DND-41 (cell line): ENCODE results near the gene COG7.
"Not testable (repeated sequence)": the region's sequence is repeated elsewhere in the genome, so short reads cannot be mapped to it uniquely, and the experiment has no call there.

Source experiments
- ATAC-seq: fragments of 200-7000 bp; cut with Tn5 transposase; 3 replicates; pipeline ENCODE4 v1.9.1; 2021; ENCODE audit warnings: low read depth; ENCODE audit not compliant: insufficient read depth
- DNase-seq: peaks from one replicate; pipeline ENCODE4 v3.0.0-alpha.2; 2020
- H2AFZ ChIP-seq: 2 replicates; pipeline ENCODE4 v1.6.0; 2012; ENCODE audit warnings: low read depth, low read length
- H3K27ac ChIP-seq: 2 replicates; pipeline ENCODE4 v1.5.1; 2012; ENCODE audit warnings: low read length, inconsistent platforms
- H3K27me3 ChIP-seq: fragments of 200-600 bp; sonication (generic); 2 replicates; pipeline ENCODE4 v1.6.0; 2012; ENCODE audit warnings: low read length, mild to moderate bottlenecking, inconsistent platforms; ENCODE audit not compliant: insufficient read depth, poor library complexity
- H3K36me3 ChIP-seq: 2 replicates; pipeline ENCODE4 v1.5.1; 2012; ENCODE audit warnings: low read length, inconsistent platforms; ENCODE audit not compliant: insufficient read depth
- H3K4me1 ChIP-seq: 2 replicates; pipeline ENCODE4 v1.5.1; 2012; ENCODE audit warnings: mild to moderate bottlenecking, low read length; ENCODE audit not compliant: insufficient read depth
- H3K4me2 ChIP-seq: 2 replicates; pipeline ENCODE4 v1.6.0; 2012; ENCODE audit warnings: mild to moderate bottlenecking, moderate library complexity, low read length, inconsistent platforms; ENCODE audit not compliant: insufficient read depth
- H3K4me3 ChIP-seq, 2 experiments: fragments of 200-600 bp in 1 of 2; shearing (Covaris generic) in 1 of 2; 2 replicates each; pipeline ENCODE4 v1.5.1; 2012 to 2016; ENCODE audit warnings: inconsistent platforms in 2 of 2, low read length in 2 of 2, mild to moderate bottlenecking in 2 of 2, low read depth in 1 of 2, moderate library complexity in 1 of 2
- H3K79me2 ChIP-seq: 2 replicates; pipeline ENCODE4 v1.6.0; 2012; ENCODE audit warnings: low read length, inconsistent platforms; ENCODE audit not compliant: insufficient read depth
- H3K9ac ChIP-seq: 2 replicates; pipeline ENCODE4 v1.6.0; 2012; ENCODE audit warnings: low read depth, mild to moderate bottlenecking, inconsistent platforms, low read length, moderate library complexity
- H3K9me3 ChIP-seq: 2 replicates; pipeline ENCODE4 v1.5.1; 2012; ENCODE audit warnings: low read length, moderate library complexity, mild to moderate bottlenecking, inconsistent platforms; ENCODE audit not compliant: insufficient read depth, severe bottlenecking
- H4K20me1 ChIP-seq: 2 replicates; pipeline ENCODE4 v1.6.0; 2012; ENCODE audit warnings: low read length; ENCODE audit not compliant: insufficient read depth
- EZH2 ChIP-seq: IDR thresholded peaks from 3 replicates; pipeline ENCODE4 v1.6.1; 2012; ENCODE audit warnings: borderline replicate concordance, low read depth, mild to moderate bottlenecking, moderate library complexity, low read length, inconsistent platforms; ENCODE audit not compliant: severe bottlenecking
- TF ChIP-seq, protein P1 (sequence below): IDR thresholded peaks from 2 replicates; pipeline ENCODE4 v1.5.1; 2012; ENCODE audit warnings: borderline replicate concordance, low read length, moderate library complexity, mild to moderate bottlenecking; ENCODE audit not compliant: poor library complexity, severe bottlenecking; ENCODE audit errors: extremely low read depth

Gene COG7

DNA sequence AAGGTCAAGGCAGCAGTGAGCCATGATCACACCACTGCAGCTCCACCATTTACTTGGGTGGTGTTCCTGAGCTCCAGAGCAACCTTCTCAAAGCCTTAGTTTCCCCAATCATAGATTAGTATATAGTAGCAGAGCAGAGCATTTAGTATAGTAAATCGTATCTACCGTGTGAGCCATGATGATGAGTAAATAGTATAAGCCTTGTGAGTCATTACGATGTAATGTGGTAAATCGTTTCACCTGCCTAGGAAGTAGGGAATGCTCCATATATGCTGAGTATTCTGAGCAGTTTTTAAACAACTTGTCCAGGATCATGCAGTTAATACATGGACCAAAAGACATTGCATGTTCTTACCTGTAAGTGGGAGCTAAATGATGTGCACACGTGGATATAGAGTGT is 84.5 kb downstream of the COG7 start:
- H3K27ac ChIP-seq, result no peak overlapping the region

DNA sequence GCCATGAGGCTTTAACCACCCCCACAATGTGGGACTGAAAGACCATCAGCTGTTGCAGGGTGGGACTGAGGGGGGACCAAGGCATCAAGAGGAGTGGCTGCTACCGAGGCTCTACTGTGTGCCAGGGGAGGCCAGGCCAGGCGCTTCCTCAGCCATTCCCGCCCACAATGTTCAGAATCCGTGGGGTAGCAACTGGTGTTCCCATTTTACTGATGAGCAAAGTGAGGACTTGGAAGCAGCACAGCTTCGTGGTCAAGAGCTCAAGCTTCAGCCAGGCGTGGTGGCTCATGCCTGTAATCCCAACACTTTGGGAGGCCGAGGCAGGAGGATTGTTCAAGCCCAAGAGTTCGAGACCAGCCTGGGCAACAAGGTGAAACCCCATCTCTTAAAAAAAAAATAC is 85.0 kb downstream of the COG7 start:
- H3K27me3 ChIP-seq, result no peaks in the 10 kb centered on the region
- H3K9ac ChIP-seq, result no peak overlapping the region
- no peak for TF ChIP-seq EZH2
- TF ChIP-seq, protein P1, sequence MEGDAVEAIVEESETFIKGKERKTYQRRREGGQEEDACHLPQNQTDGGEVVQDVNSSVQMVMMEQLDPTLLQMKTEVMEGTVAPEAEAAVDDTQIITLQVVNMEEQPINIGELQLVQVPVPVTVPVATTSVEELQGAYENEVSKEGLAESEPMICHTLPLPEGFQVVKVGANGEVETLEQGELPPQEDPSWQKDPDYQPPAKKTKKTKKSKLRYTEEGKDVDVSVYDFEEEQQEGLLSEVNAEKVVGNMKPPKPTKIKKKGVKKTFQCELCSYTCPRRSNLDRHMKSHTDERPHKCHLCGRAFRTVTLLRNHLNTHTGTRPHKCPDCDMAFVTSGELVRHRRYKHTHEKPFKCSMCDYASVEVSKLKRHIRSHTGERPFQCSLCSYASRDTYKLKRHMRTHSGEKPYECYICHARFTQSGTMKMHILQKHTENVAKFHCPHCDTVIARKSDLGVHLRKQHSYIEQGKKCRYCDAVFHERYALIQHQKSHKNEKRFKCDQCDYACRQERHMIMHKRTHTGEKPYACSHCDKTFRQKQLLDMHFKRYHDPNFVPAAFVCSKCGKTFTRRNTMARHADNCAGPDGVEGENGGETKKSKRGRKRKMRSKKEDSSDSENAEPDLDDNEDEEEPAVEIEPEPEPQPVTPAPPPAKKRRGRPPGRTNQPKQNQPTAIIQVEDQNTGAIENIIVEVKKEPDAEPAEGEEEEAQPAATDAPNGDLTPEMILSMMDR, result no peak
- no peaks in the 10 kb centered on the region for H3K36me3 ChIP-seq
- no peaks in the 10 kb centered on the region for H3K9me3 ChIP-seq
- H4K20me1 ChIP-seq, result no peaks in the 10 kb centered on the region
- no peak for ATAC-seq
- DNase-seq, result no peak
- no peaks in the 10 kb centered on the region for H3K79me2 ChIP-seq
- 0 out of 2 replicates have a peak, but pooled peaks cover 5% of the 10 kb centered on the region for H3K4me1 ChIP-seq
- no peak overlapping the region for H2AFZ ChIP-seq
- H3K27ac ChIP-seq, result no peak overlapping the region
- no peak overlapping the region for H3K4me2 ChIP-seq
- no peak overlapping the region for H3K4me3 ChIP-seq

More for the DNA sequence above, 84.5 kb downstream of the COG7 start:
- Histone ChIP-seq H3K4me3 (no peak overlapping the region), H3K4me2 (no peak overlapping the region), H3K4me1 (0 out of 2 replicates have a peak, but pooled peaks cover 5% of the 10 kb centered on the region), H3K9me3 (no peaks in the 10 kb centered on the region), H4K20me1 (no peaks in the 10 kb centered on the region), H3K9ac (no peak overlapping the region), H3K27me3 (no peaks in the 10 kb centered on the region), H2AFZ (no peak overlapping the region), H3K36me3 (no peaks in the 10 kb centered on the region), H3K79me2 (no peaks in the 10 kb centered on the region)
- no peak for ATAC-seq
- DNase-seq, result no peak
- no peak for TF ChIP-seq EZH2
- TF ChIP-seq, protein P1, result no peak

DNA sequence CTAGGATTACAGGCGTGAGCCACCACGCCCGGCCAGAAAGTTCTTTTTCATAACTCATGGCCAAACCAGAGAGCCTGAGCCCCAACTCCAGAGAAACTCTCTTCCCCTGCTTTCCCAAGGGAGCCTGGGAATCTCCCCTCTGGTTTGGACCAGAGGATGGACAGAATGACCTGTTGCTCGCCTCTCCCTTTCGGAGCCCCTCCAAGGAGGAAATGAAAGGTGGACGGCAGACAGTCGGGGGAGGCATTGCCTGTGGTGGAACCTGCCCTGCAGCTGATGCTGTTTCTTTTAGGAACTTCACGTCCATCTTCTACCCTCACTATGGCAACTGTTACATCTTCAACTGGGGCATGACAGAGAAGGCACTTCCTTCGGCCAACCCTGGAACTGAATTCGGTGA is 85.4 kb downstream of the COG7 start:
- Histone ChIP-seq H3K9ac (no peak overlapping the region), H3K27ac (no peak overlapping the region)

DNA sequence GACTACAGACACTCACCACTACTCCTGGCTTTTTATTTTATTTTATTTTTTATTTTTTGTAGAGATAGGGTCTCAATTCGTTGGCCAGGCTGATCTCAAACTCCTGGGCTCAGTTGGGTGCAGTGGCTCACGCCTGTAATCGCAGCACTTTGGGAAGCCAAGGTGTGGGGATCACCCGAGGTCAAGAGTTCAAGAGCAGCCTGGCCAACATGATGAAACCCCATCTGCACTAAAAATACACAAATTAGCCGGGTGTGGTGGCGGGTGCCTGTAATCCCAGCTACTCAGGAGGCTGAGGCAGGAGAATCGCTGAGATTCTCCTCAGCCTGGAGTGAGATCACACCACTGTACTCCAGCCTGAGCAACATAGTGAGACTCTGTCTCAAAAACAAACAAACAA is 86.6 kb downstream of the COG7 start:
- ATAC-seq, H3K4me2 ChIP-seq, H3K9me3 ChIP-seq, H3K9ac ChIP-seq, H3K27ac ChIP-seq, H3K4me3 ChIP-seq, H4K20me1 ChIP-seq, H3K4me1 ChIP-seq, H2AFZ ChIP-seq, H3K36me3 ChIP-seq, DNase-seq, H3K27me3 ChIP-seq, H3K79me2 ChIP-seq: not testable (repeated sequence)

More for the DNA sequence above, 85.4 kb downstream of the COG7 start:
- no peak for DNase-seq
- no peaks in the 10 kb centered on the region for H3K79me2 ChIP-seq
- TF ChIP-seq, protein P1, result no peak
- TF ChIP-seq EZH2, result no peak
- no peaks in the 10 kb centered on the region for H4K20me1 ChIP-seq
- no peak for ATAC-seq
- H3K36me3 ChIP-seq, result no peaks in the 10 kb centered on the region
- no peaks in the 10 kb centered on the region for H3K9me3 ChIP-seq
- H3K4me1 ChIP-seq, result 0 out of 2 replicates have a peak, but pooled peaks cover 5% of the 10 kb centered on the region
- no peaks in the 10 kb centered on the region for H3K27me3 ChIP-seq
- no peak overlapping the region for H3K4me3 ChIP-seq
- no peak overlapping the region for H2AFZ ChIP-seq
- no peak overlapping the region for H3K4me2 ChIP-seq
